ENCODE measurements around the gene CRACR2B.

GRCh38 chr11:819943-820649 lies 7.6 kb upstream of the CRACR2B start:
- TF ChIP-seq GATA2 (IDR thresholded peaks at IDR 0.05; ENCODE audit: low read depth, low read length) (no peak), GATA3 (IDR thresholded peaks at IDR 0.05; ENCODE audit: low read depth, low read length) (no peak)
